B cell (primary cell): ENCODE measurements around the gene GPR146. TPM values are rescaled to one million over a fixed set of nuclear protein-coding genes. Genes with fewer than 3 reads are reported as not detected.
A peak's percentile ranks its signal among the peaks of the same experiment; 100 is the strongest.

Experiments
- ATAC-seq: fragments of 200-7000 bp; cut with Tn5 transposase; one replicate; pipeline ENCODE4 v1.10.0; 2021; ENCODE audit warnings: low read depth, mild to moderate bottlenecking, moderate number of reproducible peaks, moderate library complexity
- CTCF ChIA-PET: fragments of 350-600 bp; sonication (Branson Sonifier 250); formaldehyde crosslinking; loops from one replicate; lab custom pipeline; 2021; ENCODE audit warnings: antibody characterized with exemption, inconsistent platforms; lab: Charles Lee
- POLR2A ChIA-PET: fragments of 350-600 bp; sonication (Branson Sonifier 250); formaldehyde crosslinking; loops from one replicate; lab custom pipeline; 2021; ENCODE audit warnings: antibody characterized with exemption; lab: Charles Lee
- DNase-seq: peaks from one replicate; pipeline ENCODE4 v3.0.0; 2013
- H2AFZ ChIP-seq: 2 replicates; pipeline ENCODE4 v1.6.1; 2012; ENCODE audit warnings: mild to moderate bottlenecking, low read depth, low read length; ENCODE audit not compliant: insufficient read depth, poor library complexity, severe bottlenecking
- H3K27ac ChIP-seq, 2 donors: 1 replicate in 1 of 2; 2 replicates in 1 of 2; pipeline ENCODE4 v1.5.1; 2012 to 2013; ENCODE audit warnings: low read length in 2 of 2, mild to moderate bottlenecking in 2 of 2, moderate library complexity in 1 of 2
- H3K27me3 ChIP-seq, 4 experiments: fragments of 200-600 bp in 1 of 4; sonication (generic) in 1 of 4; replicated peaks in 1 of 4; 1 replicate in 2 of 4; 2 replicates in 2 of 4; pipeline versions ENCODE4 v1.6.1 to v1.7.0; 2013 to 2016; ENCODE audit warnings: low read length in 3 of 4, mild to moderate bottlenecking in 2 of 4, mixed read lengths in 1 of 4, moderate library complexity in 1 of 4; ENCODE audit not compliant: insufficient read depth in 4 of 4, control insufficient read depth in 3 of 4; ENCODE audit errors: control extremely low read depth in 1 of 4
- H3K36me3 ChIP-seq, 2 experiments: replicated peaks in 1 of 2; 1 replicate in 1 of 2; 2 replicates in 1 of 2; pipeline versions ENCODE4 v1.6.1 to v1.7.1; 2013; ENCODE audit warnings: low read length in 1 of 2; ENCODE audit not compliant: insufficient read depth in 2 of 2, control insufficient read depth in 1 of 2; ENCODE audit errors: control extremely low read depth in 1 of 2, extremely low read depth in 1 of 2
- H3K4me1 ChIP-seq, 2 donors: fragments of 200-600 bp in 1 of 2; sonication (generic) in 1 of 2; 1 replicate in 1 of 2; 2 replicates in 1 of 2; pipeline versions ENCODE4 v1.5.1 to v1.6.1; 2013 to 2017; ENCODE audit warnings: low read length in 2 of 2; ENCODE audit not compliant: control insufficient read depth in 2 of 2, insufficient read depth in 2 of 2
- H3K4me2 ChIP-seq: replicated peaks from 2 replicates; pipeline ENCODE3; 2012; ENCODE audit warnings: mild to moderate bottlenecking, low read depth, low read length; ENCODE audit not compliant: poor library complexity, severe bottlenecking
- H3K4me3 ChIP-seq, 5 experiments: fragments of 200-600 bp in 1 of 5; sonication (generic) in 1 of 5; 1 replicate in 3 of 5; 2 replicates in 2 of 5; pipeline versions ENCODE4 v1.5.1 to v1.7.0; 2011 to 2016; ENCODE audit warnings: low read length in 4 of 5, mild to moderate bottlenecking in 4 of 5, low read depth in 2 of 5, control low read depth in 1 of 5, moderate library complexity in 1 of 5; ENCODE audit not compliant: insufficient read depth in 1 of 5; ENCODE audit errors: control extremely low read depth in 1 of 5, extremely low read depth in 1 of 5
- H3K79me2 ChIP-seq: fragments of 200-600 bp; sonication (generic); one replicate; pipeline ENCODE4 v1.6.0; 2016; ENCODE audit warnings: low read length; ENCODE audit not compliant: control insufficient read depth, insufficient read depth
- H3K9ac ChIP-seq: fragments of 200-600 bp; sonication (generic); 2 replicates; pipeline ENCODE4 v1.6.1; 2017; ENCODE audit warnings: mild to moderate bottlenecking, low read length, moderate library complexity
- H3K9me3 ChIP-seq, 3 donors: one replicate each; pipeline versions ENCODE4 v1.6.1 to v1.7.1; 2013; ENCODE audit warnings: low read length in 2 of 3; ENCODE audit not compliant: control insufficient read depth in 2 of 3, insufficient read depth in 1 of 3; ENCODE audit errors: control extremely low read depth in 1 of 3
- H4K20me1 ChIP-seq: 2 replicates; pipeline ENCODE4 v1.6.0; 2012; ENCODE audit warnings: mild to moderate bottlenecking, low read length; ENCODE audit not compliant: insufficient read depth, control insufficient read depth, poor library complexity, severe bottlenecking
- H3K27ac Mint-ChIP-seq: one replicate; pipeline ENCODE4 v1.8.0; 2021; ENCODE audit warnings: mixed read lengths
- H3K27me3 Mint-ChIP-seq: one replicate; pipeline ENCODE4 v1.8.0; 2021; ENCODE audit warnings: mixed read lengths
- H3K4me1 Mint-ChIP-seq: one replicate; pipeline ENCODE4 v1.8.0; 2021; ENCODE audit warnings: mixed read lengths
- H3K4me3 Mint-ChIP-seq: one replicate; pipeline ENCODE4 v1.8.0; 2021; ENCODE audit warnings: mixed read lengths
- H3K9me3 Mint-ChIP-seq: one replicate; pipeline ENCODE4 v1.8.0; 2022; ENCODE audit warnings: mixed read lengths; ENCODE audit not compliant: insufficient read depth
- CTCF ChIP-seq: fragments of 200-600 bp; IDR thresholded peaks from one replicate; pipeline ENCODE4 v1.8.0; 2022; ENCODE audit warnings: antibody characterized with exemption, mild to moderate bottlenecking
- EZH2 ChIP-seq: IDR thresholded peaks from 2 replicates; pipeline ENCODE4 v1.6.1; 2012; ENCODE audit warnings: borderline replicate concordance, low read depth, mild to moderate bottlenecking, moderate library complexity, low read length; ENCODE audit not compliant: insufficient read depth, poor library complexity, severe bottlenecking
- WGBS: methylation state at CpG from one replicate; pipeline ENCODE4 v1.1.5; 2013; ENCODE audit warnings: missing lambda C conversion rate; ENCODE audit not compliant: insufficient coverage; 5-methylcytosine and 5-hydroxymethylcytosine counted together
- intact Hi-C: fragments of 100-400 bp; cut with micrococcal nuclease; formaldehyde crosslinking; loops from one replicate; pipeline ENCODE4 v1.10.0; 2022
- polyA plus RNA-seq: library from polyadenylated mRNA; depleted of rRNA; stranded (reverse); fragments of >200 nt; gene quantifications from 2 replicates; pipeline ENCODE4 v1.2.3, GENCODE V29; 2012
- total RNA-seq, 2 donors: library from RNA; stranded (reverse); fragments of 120-200 nt in 1 of 2; gene quantifications; 1 replicate in 1 of 2; 2 replicates in 1 of 2; pipeline versions ENCODE4 v1.2.3 to v1.2.4, GENCODE V29; 2013 to 2022

GPR146 gene
- total and polyA plus RNA-seq, 2 donors (not counting 1 experiment from before 2014, with no cell fraction given), result 4.2 to 45.4 TPM

- Histone ChIP-seq H3K27me3 (peaks cover 0 to 6% (median 3%) of the 10 kb centered on the region in 4 experiments), H3K4me2 (peak overlapping the region; percentile 47), H2AFZ (peak overlapping the region; percentile 18), H3K9me3 (peaks cover 0 to 5% (median 0%) of the 10 kb centered on the region in 3 donors), H3K4me3 (peak overlapping the region in 3 of 5 experiments; percentile 0 to 39 (median 20)), H3K9ac (peak overlapping the region; percentile 36), H3K4me1 (peaks cover 7 to 31% of the 10 kb centered on the region in 2 donors), H3K27ac (no peak overlapping the region), H4K20me1 (no peaks in the 10 kb centered on the region), H3K36me3 (no peaks in the 10 kb centered on the region), H3K79me2 (peaks cover 12% of the 10 kb centered on the region)
- ChIA-PET POLR2A (interaction anchor here (2.0 to 2.2 kb wide), 2 partner anchors 18 to 34 kb away, joined by 5 to 7 read pairs; a partner anchor contains a TSS), CTCF (interaction anchor here (1.0 to 4.7 kb wide), 5 partner anchors 17 to 111 kb away, joined by 3 to 20 read pairs (median 13); partner anchors contain the start of gene GPER1)
- H3K9me3 Mint-ChIP-seq, result no peaks in the 10 kb centered on the region
- H3K4me3 Mint-ChIP-seq, result peak overlapping the region; percentile 84
- no peak for DNase-seq
- ATAC-seq, result no peak
- intact Hi-C loops, result loop anchor here (2.0 kb wide), 2 partner anchors 15 to 17 kb away; no protein-coding TSS in a partner anchor
- WGBS, result 83% methylated on average over 20 of the region's 21 CpGs
- TF ChIP-seq CTCF (no peak), EZH2 (no peak)
- peaks cover 35% of the 10 kb centered on the region for H3K4me1 Mint-ChIP-seq
- H3K27me3 Mint-ChIP-seq, result peaks cover 7% of the 10 kb centered on the region
- H3K27ac Mint-ChIP-seq, result no peak overlapping the region
These were observed 59.6 kb downstream of the GPR146 start for GRCh38 chr7:1103789-1104515.
